ENCODE measurements around the gene PLEKHG4.

PLEKHG4 gene

GRCh38 chr16:67301080-67301782 lies 21.9 kb downstream of the PLEKHG4 start:
- no peak for DNase-seq
- no peak overlapping the region for H3K27ac ChIP-seq
- H3K9me3 ChIP-seq (ENCODE audit: severe bottlenecking): no peaks in the 10 kb centered on the region
- TF ChIP-seq, protein P1, sequence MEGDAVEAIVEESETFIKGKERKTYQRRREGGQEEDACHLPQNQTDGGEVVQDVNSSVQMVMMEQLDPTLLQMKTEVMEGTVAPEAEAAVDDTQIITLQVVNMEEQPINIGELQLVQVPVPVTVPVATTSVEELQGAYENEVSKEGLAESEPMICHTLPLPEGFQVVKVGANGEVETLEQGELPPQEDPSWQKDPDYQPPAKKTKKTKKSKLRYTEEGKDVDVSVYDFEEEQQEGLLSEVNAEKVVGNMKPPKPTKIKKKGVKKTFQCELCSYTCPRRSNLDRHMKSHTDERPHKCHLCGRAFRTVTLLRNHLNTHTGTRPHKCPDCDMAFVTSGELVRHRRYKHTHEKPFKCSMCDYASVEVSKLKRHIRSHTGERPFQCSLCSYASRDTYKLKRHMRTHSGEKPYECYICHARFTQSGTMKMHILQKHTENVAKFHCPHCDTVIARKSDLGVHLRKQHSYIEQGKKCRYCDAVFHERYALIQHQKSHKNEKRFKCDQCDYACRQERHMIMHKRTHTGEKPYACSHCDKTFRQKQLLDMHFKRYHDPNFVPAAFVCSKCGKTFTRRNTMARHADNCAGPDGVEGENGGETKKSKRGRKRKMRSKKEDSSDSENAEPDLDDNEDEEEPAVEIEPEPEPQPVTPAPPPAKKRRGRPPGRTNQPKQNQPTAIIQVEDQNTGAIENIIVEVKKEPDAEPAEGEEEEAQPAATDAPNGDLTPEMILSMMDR (IDR thresholded peaks at IDR 0.05; ENCODE audit: low read depth, low read length): no peak
- no peaks in the 10 kb centered on the region for H3K36me3 ChIP-seq
- H3K27me3 ChIP-seq (ENCODE audit: insufficient read depth, low read depth, severe bottlenecking): no peaks in the 10 kb centered on the region
- no peak overlapping the region for H3K4me3 ChIP-seq (ENCODE audit: low read depth, low read length)

DNA sequence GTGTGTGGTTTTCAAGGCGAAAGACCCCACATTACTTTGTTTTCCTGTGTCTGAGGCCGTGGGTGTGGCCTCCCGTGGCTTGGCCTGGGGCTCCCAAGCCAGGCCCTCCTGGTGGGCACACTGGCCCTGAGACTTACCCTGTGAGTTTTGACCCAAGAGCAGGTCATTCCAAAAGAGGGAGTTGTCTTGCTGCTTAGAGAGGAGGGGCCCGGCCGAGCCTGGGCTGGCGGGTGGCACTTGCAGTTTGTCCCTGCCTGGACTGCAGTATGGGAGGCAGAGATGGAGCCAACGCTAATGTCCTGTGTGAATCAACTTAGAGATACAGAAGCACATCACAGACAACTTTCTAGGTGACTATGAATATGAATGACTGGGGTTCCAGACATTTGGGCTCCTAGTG lies 22.7 kb downstream of the PLEKHG4 start:
- no peak overlapping the region for H3K4me3 ChIP-seq (ENCODE audit: low read depth, low read length)

DNA sequence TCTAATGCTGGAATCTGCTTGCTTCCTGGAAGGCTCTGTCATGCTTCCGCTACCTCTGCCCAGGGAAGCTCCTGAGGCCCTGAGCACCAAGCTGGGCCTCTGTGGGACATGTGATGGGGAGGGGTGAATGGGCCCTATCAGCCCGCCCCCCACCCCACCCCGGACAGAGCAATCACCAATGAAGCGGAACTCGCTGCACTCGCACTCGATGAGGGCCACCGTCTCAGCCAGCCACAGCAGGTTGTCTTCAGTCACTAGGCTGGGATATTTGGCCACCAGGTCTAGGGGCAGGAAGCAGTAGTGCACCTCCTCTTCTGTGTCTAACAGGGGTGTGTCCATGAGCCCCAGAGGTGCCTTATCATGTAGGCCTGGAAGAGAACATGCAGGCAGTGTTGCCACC lies 23.6 kb downstream of the PLEKHG4 start:
- Histone ChIP-seq H3K4me3 (ENCODE audit: low read depth, low read length) (no peak overlapping the region), H3K9me3 (ENCODE audit: severe bottlenecking) (no peaks in the 10 kb centered on the region), H3K27ac (no peak overlapping the region), H3K27me3 (ENCODE audit: insufficient read depth, low read depth, severe bottlenecking) (no peaks in the 10 kb centered on the region), H3K36me3 (no peaks in the 10 kb centered on the region)
- DNase-seq: no peak
- TF ChIP-seq, protein P1 (IDR thresholded peaks at IDR 0.05; ENCODE audit: low read depth, low read length): no peak

More for the DNA sequence above, 22.7 kb downstream of the PLEKHG4 start:
- no peaks in the 10 kb centered on the region for H3K9me3 ChIP-seq (ENCODE audit: severe bottlenecking)
- no peaks in the 10 kb centered on the region for H3K27me3 ChIP-seq (ENCODE audit: insufficient read depth, low read depth, severe bottlenecking)
- no peak overlapping the region for H3K27ac ChIP-seq
- no peaks in the 10 kb centered on the region for H3K36me3 ChIP-seq
- DNase-seq: no peak
- TF ChIP-seq, protein P1 (IDR thresholded peaks at IDR 0.05; ENCODE audit: low read depth, low read length): no peak

DNA sequence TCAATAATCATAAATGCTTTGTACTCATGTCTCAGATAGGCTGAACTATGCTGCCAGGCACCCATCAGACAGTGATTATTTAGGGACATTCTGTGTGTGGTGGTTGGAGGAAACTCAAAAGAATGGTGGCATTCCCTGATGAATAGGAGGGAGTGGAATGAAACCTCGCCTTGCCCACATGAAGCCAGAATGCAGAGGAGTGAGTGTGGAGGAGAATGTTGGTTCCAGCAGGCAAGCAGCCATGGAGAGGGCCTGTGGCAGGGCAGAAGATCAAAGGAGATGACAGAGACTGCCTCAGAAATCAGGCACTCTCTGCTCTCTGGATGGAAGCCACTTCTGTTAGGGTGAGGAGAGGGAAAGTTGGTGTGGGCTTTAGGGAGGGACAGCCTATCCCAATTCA lies 24.7 kb downstream of the PLEKHG4 start:
- Histone ChIP-seq H3K4me3 (ENCODE audit: low read depth, low read length) (no peak overlapping the region), H3K27ac (no peak overlapping the region), H3K27me3 (ENCODE audit: insufficient read depth, low read depth, severe bottlenecking) (no peaks in the 10 kb centered on the region), H3K36me3 (no peaks in the 10 kb centered on the region), H3K9me3 (ENCODE audit: severe bottlenecking) (no peaks in the 10 kb centered on the region)
- TF ChIP-seq, protein P1 (IDR thresholded peaks at IDR 0.05; ENCODE audit: low read depth, low read length): no peak
- DNase-seq: no peak

DNA sequence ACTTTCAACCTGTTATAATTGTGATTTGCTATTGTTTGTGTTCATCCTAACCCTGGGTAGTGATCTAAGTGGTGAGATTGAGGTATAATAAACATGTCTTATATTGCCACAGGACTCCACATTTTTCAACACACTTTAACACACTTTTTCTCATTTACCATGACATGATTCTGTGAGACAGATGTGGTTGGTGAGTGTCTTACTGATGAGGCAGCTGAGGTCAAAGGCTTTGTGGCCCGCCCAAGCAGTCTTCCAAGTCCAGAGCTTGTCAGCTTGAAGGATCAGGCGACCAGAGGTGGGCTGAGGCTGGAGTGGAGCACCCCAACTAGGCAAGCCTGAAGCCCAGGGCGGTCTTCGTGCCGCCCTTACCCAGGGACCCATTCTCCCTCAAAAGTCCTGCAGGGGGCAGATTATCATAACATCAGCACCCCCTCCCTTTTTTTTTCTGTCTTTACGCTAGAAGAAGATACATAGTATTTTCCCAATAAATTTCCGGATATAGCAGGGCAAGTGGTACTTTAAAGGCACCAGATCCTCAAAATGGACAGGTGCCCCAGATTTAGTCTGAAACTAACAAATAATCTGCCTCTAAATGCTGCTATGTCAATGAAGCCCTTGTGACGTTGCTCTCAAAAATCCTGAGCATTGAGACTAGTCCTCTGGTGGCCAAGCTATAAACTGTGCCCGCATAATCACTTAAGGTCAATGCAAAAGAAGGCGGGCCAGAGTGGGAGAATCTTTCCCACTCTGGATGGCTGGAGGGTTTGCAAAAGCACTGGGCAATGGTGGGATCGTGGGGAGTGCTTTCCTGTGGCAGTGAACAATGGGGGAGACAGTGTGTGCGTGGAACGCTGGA lies 26.1 kb downstream of the PLEKHG4 start:
- Histone ChIP-seq H3K4me3 (ENCODE audit: low read depth, low read length) (no peak overlapping the region), H3K9me3 (ENCODE audit: severe bottlenecking) (no peaks in the 10 kb centered on the region), H3K36me3 (no peaks in the 10 kb centered on the region), H3K27me3 (ENCODE audit: insufficient read depth, low read depth, severe bottlenecking) (no peaks in the 10 kb centered on the region), H3K27ac (no peak overlapping the region)
- no peak for DNase-seq
- TF ChIP-seq, protein P1 (IDR thresholded peaks at IDR 0.05; ENCODE audit: low read depth, low read length): no peak

Measured in WERI-Rb-1 (cell line).